GM21381 (cell line): Measurements from ENCODE around the gene TSSK2.
"Not testable (repeated sequence)": the region's sequence is repeated elsewhere in the genome, so short reads cannot be mapped to it uniquely, and the experiment has no call there.

Experiments used
- ATAC-seq: cut with Tn5 transposase; IDR thresholded peaks from one replicate; pipeline ENCODE4 v1.9.1; 2021; ENCODE audit warnings: mild to moderate bottlenecking, moderate library complexity; ENCODE audit not compliant: unreplicated experiment

TSSK2 gene

DNA sequence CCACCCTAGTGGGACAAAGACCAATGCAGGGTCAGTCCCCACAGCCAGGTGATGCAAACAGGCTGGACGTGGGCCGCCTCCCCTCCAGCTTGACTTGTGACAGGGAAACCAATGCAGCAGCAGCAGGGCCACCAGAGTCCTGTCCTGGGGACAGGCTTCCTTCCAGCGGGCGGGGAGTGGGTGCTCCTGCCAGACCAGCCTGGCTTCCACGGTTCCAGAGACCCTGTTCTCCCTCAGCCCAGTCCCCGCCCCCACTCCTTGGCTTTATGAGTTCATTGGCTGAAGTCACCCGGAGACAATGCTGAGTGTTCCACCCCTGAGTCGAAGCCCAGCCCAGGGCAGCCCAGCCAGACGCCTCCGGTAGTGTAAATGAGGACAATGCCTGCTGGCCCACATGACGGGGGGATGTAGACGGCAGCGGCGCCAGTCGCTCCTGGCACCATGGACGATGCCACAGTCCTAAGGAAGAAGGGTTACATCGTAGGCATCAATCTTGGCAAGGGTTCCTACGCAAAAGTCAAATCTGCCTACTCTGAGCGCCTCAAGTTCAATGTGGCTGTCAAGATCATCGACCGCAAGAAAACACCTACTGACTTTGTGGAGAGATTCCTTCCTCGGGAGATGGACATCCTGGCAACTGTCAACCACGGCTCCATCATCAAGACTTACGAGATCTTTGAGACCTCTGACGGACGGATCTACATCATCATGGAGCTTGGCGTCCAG, at the start of gene TSSK2:
TSS of gene TSSK2 (plus strand) at position 350 of the 726 bp plus-strand sequence. CDS start at position 442, 92 bp downstream.
- no peak for ATAC-seq

DNA sequence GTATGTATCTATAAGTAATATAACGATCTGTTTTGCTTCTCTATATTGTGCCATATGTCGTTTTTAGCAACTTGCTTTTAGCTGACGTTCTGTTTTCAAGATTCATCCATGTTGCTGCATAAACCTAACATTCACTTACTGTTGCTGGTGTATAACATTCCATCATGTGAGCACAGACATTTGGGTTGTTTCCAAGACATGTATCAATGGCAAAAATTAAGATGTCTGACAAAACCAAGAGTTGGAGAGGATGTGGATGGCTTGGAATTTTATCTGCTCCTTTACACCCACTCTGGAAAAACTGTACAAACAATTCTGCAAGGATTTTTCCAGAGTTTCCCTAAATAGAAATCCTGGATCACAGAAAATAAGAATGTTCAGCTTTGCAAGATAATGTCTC, 49.8 kb upstream of the TSSK2 start:
- no peak for ATAC-seq

DNA sequence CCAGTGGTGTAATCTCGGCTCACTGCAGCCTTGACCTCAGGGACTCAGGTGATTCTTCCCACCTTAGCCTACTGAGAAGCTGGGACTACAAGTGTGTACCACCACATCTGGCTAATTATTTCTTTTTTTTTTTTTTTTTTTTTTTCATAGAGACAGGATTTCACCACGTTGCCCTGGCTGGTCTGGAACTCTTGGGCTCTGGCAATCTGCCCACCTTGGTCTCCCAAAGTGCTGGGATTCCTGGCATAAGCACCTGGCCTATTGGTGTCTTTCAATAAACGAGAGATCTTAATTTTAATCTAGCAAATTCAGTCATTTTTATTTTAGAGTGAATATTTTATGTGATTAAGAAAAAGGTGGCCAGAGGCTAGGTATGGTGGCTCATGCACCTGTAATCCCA, 49.0 kb upstream of the TSSK2 start:
- no peak for ATAC-seq

DNA sequence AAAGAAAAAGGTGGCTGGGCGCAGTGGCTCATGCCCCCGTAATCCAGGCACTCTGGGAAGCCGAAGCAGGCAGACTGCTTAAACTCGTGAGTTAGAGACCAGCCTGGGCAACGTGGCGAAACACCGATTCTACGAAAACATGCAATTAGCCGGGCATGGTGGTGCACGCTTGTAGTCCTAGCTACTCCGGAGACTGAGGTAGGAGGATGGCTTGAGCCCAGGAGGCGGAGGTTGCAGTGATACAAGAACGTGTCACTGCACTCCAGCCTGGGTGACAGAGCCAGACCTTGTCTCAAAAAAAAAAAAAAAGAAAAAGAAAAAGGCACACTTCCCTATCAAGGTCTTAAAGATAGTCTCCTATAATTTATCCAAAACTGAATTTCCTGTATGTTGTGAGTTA, 48.3 kb upstream of the TSSK2 start:
- no peak for ATAC-seq

DNA sequence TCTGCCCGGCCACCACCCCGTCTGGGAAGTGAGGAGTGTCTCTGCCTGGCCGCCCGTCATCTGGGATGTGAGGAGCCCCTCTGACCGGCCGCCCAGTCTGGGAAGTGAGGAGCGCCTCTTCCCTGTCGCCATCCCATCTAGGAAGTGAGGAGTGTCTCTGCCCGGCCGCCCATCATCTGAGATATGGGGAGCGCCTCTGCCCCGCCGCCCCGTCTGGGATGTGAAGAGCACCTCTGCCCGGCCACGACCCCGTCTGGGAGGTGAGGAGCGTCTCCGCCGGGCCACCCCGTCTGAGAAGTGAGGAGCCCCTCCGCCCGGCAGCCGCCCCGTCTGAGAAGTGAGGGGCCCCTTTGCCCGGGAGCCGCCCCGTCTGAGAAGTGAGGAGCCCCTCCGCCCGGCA, 47.0 kb upstream of the TSSK2 start:
- ATAC-seq, result not testable (repeated sequence)

DNA sequence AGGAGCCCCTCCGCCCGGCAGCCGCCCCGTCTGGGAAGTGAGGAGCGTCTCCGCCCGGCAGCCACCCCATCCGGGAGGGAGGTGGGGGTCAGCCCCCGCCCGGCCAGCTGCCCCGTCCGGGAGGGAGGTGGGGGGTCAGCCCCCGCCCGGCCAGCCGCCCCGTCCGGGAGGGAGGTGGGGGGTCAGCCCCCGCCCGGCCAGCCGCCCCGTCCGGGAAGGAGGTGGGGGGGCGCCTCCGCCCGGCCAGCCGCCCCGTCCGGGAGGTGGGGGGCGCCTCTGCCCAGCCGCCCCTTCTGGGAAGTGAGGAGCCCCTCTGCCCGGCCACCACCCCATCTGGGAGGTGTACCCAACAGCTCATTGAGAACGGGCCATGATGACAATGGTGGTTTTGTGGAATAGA, 46.5 kb upstream of the TSSK2 start:
- ATAC-seq, result not testable (repeated sequence)

DNA sequence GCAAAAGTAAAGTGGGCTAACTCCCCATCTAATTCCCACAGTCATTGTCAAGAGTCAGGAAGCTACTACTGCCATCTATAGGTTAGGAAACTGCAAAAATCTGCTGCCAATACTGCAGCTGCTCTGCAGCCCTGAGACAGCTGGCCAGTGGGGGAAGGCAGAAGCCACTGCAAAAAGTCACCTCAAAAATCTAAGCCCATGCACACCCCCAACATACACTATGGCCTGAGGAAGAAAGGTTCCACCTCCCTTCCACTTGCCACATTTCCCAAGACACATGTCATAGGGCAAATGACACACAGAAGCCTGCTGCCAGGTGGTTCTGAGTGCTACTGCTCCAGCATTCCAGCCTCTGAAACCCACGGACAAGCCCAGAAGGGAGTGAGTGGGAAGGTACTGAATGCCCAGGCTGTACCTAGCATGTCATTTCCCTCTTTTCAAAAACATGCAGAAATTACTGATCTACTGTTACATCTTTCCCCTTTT, 45.8 kb upstream of the TSSK2 start:
- no peak for ATAC-seq

DNA sequence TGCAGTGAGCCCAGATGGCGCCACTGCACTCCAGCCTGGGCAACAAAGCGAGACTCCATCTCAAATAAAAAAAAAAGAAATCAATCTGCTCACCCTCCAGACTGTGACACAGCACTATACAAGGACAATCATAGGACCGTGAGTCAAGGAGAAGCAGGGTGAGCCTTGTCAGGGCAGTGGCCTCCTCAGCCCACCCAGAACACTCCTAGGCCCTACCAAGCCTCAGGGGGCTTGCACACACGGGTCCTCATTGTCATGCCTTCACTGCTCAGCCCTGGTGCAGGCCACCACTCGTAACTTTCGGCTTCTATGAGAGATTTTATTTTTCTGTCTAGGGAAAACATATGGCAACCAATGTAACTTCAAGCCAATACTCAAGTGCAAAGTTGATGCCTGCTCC, 44.7 kb upstream of the TSSK2 start:
- no peak for ATAC-seq

DNA sequence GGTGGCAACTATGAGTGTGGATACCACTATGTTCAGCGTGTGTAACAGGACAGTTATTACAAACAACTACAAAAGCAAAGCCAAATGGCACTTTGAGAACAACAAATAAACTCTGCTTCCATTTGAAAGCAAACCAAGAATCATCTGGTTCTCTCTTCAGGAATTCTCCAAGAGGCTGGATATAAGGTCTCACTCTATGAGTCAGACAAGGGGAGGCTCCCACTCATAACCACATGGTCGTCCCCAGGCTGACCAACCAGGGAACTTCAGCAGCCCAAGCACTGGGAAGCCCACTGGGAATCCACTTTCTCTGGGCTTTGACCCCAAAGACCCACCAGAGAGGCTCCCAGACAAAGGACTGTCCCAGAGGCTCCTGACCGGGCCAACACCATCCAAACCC, 44.2 kb upstream of the TSSK2 start:
- ATAC-seq, result no peak

DNA sequence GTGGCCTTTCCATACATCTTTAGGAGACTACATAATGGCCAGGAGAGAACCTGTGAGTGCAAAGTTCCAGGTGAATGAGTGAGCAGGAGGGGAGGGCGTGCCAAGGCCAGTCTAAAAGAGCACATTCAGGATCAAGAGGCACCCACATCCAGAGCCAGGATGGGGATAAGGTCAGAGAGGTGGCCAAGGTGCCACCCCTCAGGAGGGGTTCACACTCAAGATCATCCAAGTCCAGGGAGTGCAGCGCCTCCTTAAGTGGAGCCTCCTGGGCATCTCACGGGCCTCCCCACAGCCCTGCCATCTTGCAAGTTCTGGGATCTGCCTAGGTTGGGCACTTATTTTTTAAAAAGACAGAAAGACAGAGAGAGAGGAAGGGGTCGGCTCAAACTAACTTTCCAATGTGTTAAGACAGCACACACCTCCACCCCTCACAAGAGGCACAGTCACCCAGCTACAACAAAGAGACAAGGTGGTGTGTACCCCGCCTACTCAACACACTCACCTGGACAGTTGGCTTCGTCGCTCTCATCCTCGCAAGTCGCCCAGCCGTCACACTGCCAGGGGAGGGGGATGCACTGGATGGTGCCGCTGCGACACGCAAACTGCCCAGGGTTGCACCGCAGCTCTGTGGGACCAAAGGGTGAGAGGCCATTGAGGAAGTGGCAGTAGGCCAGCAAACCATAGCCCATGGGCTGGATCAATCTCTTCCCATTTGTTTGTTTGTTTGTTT, 42.1 kb upstream of the TSSK2 start:
- no peak for ATAC-seq

DNA sequence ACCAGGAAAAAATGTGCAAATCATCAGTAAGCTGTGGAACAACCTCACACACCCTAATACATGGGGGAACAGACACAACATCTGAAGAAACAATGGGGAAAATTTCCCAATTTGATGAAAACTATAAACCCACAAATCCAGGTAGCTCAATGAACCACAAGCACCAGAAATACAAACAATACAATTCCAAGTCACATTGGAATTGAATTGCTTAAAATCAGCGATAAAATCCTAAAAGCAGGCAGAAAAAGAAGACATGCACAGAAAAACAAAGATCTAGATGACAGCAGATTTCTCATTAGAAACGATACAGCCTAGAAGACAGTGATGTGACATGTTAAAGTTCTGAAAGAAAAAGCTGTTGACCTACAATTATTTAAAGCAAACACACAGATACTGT, 40.9 kb upstream of the TSSK2 start:
- ATAC-seq, result no peak

DNA sequence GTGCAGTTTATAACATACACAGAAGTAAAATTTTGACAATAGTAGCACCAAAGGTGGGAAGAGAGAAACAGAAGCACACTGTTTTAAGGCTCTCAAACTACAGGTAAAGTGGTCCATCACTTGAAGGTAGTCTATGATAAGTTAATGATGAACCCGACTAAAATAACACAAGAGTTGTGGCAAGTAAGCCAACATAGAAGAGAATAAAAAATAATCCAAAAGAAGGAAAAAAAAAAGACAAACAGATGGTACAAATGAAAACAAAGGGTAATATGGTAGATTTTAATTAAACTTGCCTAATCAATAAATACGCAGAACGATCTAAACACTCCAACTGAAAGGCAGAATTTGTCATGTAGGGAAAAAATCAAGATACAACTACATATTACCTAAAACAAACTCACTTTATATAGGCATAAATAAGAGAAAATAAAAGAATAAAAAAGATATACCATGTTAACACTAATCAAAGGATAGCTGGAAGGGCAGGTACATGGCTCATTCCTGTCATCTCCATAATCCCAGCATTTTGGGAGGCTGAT, 40.5 kb upstream of the TSSK2 start:
- ATAC-seq, result no peak

DNA sequence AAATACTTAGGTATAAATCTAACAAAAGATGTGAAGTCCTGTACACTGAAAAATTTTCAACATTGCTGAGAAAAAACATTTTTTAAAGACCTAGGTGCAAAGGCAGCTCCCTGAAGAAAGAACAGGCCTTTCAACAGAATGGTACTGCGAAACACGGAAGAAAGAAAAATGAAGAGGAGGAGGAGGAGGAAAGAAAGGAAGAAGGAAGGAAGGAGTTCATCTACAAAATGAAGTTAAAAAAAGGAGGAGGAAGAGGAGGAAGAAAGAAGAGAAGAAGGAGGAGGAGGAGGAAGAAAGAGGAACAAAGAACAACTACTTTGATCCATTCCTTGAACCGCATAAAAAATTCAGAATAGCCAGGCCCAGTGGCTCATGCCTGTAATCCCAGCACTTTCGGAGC, 38.4 kb upstream of the TSSK2 start:
- no peak for ATAC-seq

DNA sequence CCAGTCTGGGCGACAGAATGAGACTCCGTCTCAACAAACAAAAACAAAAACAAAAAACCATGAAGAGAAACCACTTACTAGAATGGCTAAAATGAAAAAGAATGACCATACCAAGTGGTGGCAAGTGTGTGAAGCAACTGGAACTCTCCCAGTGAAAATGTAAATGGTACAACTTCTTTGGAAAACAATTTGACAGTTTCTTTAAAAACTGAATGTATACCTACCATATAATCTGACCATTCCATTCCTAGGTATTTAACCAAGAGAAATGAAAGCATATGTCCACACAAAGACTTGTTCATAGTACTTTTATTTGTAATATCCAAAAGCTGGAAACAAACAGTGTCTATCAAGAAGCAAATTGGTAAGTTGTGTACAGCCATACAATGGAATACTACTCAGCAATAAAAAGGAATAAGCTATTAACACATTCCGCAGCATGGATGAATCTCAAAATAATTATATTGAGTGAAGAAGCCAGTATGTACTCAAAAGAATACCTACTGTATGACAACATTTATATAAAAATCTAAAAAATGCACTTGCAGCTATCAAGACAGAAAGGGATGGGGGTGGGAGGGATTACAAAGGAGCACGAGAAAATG, 36.6 kb upstream of the TSSK2 start:
- ATAC-seq, result no peak

DNA sequence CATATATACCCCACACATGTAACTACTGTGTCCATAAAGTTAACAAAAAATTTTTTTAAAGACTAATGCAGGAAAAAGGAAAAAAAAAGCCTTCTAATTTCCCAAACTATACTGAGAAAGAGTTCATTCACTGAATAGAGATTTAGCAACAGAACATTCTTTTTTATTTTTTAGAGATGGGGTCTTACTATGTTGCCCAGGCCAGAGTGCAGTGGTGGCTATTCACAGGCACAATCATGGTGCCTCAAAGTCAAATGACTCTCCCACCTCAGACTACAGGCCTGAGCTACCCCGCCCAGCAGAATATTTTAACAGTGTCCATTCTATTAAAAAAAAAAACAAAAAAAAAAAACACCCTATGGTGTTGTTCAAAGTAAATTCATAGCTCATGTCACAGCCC, 34.6 kb upstream of the TSSK2 start:
- ATAC-seq, result no peak

DNA sequence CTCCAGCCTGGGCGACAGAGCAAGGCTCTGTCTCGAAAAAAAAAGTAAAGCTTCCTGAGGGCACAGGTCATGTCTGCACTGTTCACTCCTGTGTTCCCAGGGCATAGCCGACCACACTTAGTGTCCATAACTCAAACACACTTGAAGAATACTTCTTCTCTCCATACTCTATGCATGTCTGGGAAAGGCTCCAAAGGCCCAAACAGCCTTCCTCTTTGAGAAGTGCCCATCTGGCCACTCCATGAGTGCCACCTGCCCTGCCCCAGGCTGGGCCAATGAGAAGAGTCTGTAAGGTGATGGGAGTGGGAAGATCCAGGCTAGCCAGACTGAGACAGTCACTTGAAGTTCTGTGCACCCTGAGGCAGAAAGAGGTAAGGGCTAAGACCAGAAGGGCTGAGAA, 33.6 kb upstream of the TSSK2 start:
- ATAC-seq, result no peak

DNA sequence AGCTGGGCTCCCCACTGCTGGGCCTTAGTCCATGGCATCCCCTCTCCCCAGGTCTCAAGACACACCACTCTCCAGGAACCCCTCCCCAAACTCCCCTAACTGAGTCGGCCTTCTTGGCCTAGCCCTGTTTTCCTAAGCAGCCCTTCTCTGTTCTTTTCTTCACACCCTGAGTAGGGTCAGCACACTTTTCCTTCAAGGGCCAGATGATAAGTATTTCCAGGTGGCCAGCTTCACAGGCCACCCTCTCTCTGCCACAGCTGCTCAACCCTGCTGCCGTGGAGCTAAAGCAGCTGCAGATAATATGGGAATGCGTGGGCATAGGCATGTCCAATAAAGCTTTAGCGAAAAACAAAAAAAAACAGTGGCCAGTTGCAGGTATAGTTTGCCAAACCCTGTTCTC, 33.0 kb upstream of the TSSK2 start:
- no peak for ATAC-seq

DNA sequence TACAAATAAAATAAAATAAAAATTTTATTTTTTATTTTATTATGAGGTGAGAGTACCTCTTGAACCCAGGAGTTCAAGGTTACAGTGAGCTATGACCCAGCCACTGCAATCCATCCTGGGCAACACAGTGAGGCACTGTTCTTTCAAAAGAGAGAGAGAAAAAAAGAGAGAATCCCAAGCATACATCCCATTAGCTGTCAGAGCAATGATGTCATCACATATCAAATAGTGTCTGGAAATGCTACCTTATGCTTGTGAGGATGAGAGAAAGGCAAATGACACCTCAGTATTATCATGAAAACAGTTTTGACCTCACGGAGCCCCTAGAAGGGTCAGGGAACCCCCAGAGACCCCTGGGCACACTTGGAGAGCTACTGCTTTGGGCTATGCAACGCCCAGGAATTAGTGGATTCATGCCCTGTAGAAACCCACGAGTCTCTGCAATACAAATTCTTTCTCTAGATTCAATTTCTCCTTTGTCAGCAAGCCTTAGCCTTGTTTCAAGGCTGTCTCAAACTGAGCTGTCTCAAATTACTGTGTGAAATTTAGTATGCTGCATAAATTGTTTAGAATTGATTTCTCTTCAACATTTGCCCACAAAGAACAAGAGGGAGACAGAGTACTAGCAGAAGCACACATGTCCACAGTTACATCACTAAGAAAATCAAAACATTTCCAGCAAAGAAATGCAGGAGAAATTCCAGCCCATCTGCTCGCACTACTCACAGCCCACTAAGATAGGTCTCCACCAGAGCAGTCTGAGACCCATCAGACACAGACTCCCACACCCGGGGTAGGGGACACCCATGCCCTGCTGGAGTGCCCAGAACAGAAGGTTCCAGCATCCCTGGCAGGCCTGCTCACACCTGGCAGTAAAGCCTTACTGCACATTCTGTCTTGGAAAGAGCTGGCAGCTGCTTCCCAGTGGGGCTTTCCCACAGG, 27.0 kb upstream of the TSSK2 start:
- no peak for ATAC-seq

DNA sequence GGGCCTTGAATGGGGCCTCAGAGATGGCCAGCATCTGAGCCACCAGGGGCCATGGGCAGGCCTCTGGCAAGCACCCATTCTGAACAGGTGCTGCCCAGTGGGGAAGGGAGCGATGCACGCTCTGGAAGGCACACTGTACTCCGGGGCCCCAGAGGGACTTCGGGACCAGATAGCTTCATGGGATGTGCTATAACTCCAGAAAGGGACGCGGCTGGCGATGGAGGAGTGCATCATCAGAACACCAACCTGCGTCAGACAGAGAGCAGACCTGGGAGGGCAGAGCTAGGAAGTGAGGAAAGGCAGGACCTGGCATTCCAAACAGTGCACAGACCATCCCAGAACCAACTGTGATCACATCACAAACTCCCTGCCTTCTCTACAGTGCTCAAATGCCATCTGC, 25.7 kb upstream of the TSSK2 start:
- no peak for ATAC-seq
